Esophagus squamous epithelium (tissue), 5 donors: ENCODE data around the gene RREB1. TPM values are rescaled to one million over a fixed set of nuclear protein-coding genes. Genes with fewer than 3 reads are reported as not detected.

Source experiments
- DNase-seq: peaks from one replicate; lab custom pipeline; 2025; lab: John Stamatoyannopoulos, UW
- H3K27ac ChIP-seq, 4 donors: fragments of 200-600 bp; sonication (generic); one replicate each; pipeline ENCODE4 v1.5.1; 2016 to 2019; ENCODE audit warnings: mild to moderate bottlenecking in 1 of 4
- H3K27me3 ChIP-seq, 4 donors: fragments of 200-600 bp; sonication (generic); 1 replicate in 3 of 4; 2 replicates in 1 of 4; pipeline versions ENCODE4 v1.5.1 to v1.6.0; 2017 to 2021; ENCODE audit warnings: antibody characterized with exemption in 1 of 4
- H3K36me3 ChIP-seq, 3 donors: fragments of 200-600 bp; sonication (generic); one replicate each; pipeline ENCODE4 v1.5.1; 2016 to 2019
- H3K4me1 ChIP-seq, 3 donors: fragments of 200-600 bp; sonication (generic); one replicate each; pipeline ENCODE4 v1.5.1; 2017 to 2019
- H3K4me3 ChIP-seq, 4 donors: fragments of 200-600 bp; sonication (generic); 1 replicate in 3 of 4; 2 replicates in 1 of 4; pipeline ENCODE4 v1.5.1; 2016 to 2019; ENCODE audit warnings: mild to moderate bottlenecking in 2 of 4, moderate library complexity in 1 of 4
- H3K9me3 ChIP-seq, 3 donors: fragments of 200-600 bp; sonication (generic); one replicate each; pipeline ENCODE4 v1.5.1; 2016 to 2019
- POLR2A ChIP-seq, 4 donors: fragments of 450-650 bp; IDR thresholded peaks; one replicate each; pipeline ENCODE4 v1.6.1; 2017; ENCODE audit warnings: antibody characterized with exemption in 4 of 4, mild to moderate bottlenecking in 4 of 4, moderate library complexity in 3 of 4
- WGBS, 2 donors: methylation state at CpG; one replicate each; pipeline ENCODE4 v1.1.5; 2018; 5-methylcytosine and 5-hydroxymethylcytosine counted together
- intact Hi-C: fragments of 100-400 bp; cut with DNase I; formaldehyde crosslinking; loops from one replicate; pipeline ENCODE4 v1.15.0; 2022
- total RNA-seq, 4 donors: library from RNA; depleted of rRNA; stranded (reverse); fragments of >200 nt; gene quantifications; one replicate each; pipeline ENCODE4 v1.1.0, GENCODE V29; 2016
- TF ChIP-seq, protein P1 (sequence below), 6 experiments: fragments of 450-650 bp in 4 of 6; fragments of 200-600 bp in 2 of 6; sonication (generic) in 2 of 6; IDR thresholded peaks; one replicate each; pipeline ENCODE4 v1.5.1; 2016 to 2019; ENCODE audit warnings: antibody characterized with exemption in 6 of 6, mild to moderate bottlenecking in 4 of 6, moderate library complexity in 4 of 6
- donor health status: DM: yes; HTN: yes; CAD: no.

The RREB1 gene
- total RNA-seq, 4 donors from 2014 or later = 41.7 to 79.6 (median 57.5) TPM

DNA sequence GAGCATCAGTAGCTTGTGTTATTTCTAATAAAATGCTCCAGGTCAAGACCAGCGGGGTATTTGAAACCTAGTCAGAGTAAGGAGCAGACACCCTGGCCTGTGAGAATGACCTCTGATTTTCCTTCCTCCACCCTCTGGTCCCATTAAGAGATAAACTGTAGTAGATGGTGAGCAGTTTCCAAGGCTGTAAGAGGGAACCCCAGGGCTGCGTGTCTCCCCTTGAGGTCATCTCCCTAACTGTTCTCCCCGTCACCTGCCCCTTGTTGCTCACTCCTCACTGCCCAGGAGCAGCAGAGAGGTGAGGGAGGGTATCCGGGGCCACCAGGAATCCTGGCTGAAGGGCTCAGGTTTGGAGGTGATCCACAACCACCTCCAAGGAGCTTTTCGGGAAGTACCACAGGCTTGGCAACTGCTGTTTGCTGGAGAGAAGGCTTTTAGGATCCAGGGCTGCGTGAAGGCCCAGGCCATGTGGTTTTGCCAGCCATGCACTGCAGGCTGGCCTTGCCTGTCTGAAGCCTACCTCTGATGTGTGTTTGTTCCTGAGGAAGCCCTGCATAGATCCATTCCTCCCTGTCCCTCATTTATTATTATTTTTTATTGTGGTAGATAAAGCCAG is 62.5 kb downstream of the RREB1 start:
- peak overlapping the region; percentile 19 to 72 (median 67) for H3K27ac ChIP-seq
- TF ChIP-seq, protein P1, sequence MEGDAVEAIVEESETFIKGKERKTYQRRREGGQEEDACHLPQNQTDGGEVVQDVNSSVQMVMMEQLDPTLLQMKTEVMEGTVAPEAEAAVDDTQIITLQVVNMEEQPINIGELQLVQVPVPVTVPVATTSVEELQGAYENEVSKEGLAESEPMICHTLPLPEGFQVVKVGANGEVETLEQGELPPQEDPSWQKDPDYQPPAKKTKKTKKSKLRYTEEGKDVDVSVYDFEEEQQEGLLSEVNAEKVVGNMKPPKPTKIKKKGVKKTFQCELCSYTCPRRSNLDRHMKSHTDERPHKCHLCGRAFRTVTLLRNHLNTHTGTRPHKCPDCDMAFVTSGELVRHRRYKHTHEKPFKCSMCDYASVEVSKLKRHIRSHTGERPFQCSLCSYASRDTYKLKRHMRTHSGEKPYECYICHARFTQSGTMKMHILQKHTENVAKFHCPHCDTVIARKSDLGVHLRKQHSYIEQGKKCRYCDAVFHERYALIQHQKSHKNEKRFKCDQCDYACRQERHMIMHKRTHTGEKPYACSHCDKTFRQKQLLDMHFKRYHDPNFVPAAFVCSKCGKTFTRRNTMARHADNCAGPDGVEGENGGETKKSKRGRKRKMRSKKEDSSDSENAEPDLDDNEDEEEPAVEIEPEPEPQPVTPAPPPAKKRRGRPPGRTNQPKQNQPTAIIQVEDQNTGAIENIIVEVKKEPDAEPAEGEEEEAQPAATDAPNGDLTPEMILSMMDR (IDR thresholded peaks at IDR 0.05) = no peak
- TF ChIP-seq POLR2A (IDR thresholded peaks at IDR 0.05) = no peak
- intact Hi-C loops = no loop called here

GRCh38 chr6:7171119-7171518 is 63.4 kb downstream of the RREB1 start:
- no peak for DNase-seq
- Histone ChIP-seq H3K27me3 (no peaks in the 10 kb centered on the region), H3K36me3 (peaks cover 0 to 13% (median 0%) of the 10 kb centered on the region in 3 donors), H3K27ac (peak overlapping the region in 1 of 4 donors; percentile 63), H3K4me3 (no peak overlapping the region), H3K9me3 (no peaks in the 10 kb centered on the region), H3K4me1 (peaks cover 34 to 97% (median 45%) of the 10 kb centered on the region in 3 donors)
- no peak for TF ChIP-seq POLR2A (IDR thresholded peaks at IDR 0.05)
- TF ChIP-seq, protein P1 (IDR thresholded peaks at IDR 0.05) = no peak
- intact Hi-C loops = no loop called here
- 81% methylated on average over 4 of the region's 10 CpGs; no CpG with 5 or more reads in 1 of the 2 donors for WGBS, 2 donors

More for the DNA sequence above, 62.5 kb downstream of the RREB1 start:
- no peak for DNase-seq
- Histone ChIP-seq H3K27me3 (no peaks in the 10 kb centered on the region), H3K4me1 (peaks cover 38 to 97% (median 47%) of the 10 kb centered on the region in 3 donors), H3K4me3 (no peak overlapping the region), H3K36me3 (peaks cover 0 to 9% (median 0%) of the 10 kb centered on the region in 3 donors), H3K9me3 (no peaks in the 10 kb centered on the region)
- WGBS, 2 donors = 93 to 97% methylated on average over 3 to 4 of the region's 6 CpGs

- H3K9me3 ChIP-seq = no peaks in the 10 kb centered on the region
- H3K36me3 ChIP-seq = peaks cover 0 to 13% (median 0%) of the 10 kb centered on the region in 3 donors
- H3K4me1 ChIP-seq = peaks cover 31 to 97% (median 41%) of the 10 kb centered on the region in 3 donors
- no peak for TF ChIP-seq POLR2A (IDR thresholded peaks at IDR 0.05)
- intact Hi-C loops = no loop called here
- H3K27ac ChIP-seq = peak overlapping the region in 1 of 4 donors; percentile 63
- no peak overlapping the region for H3K4me3 ChIP-seq
- no peak for DNase-seq
- 91 to 94% methylated on average over 5 of the region's 5 CpGs for WGBS, 2 donors
- H3K27me3 ChIP-seq = no peaks in the 10 kb centered on the region
Measured at GRCh38 chr6:7171733-7172132, 64.0 kb downstream of the RREB1 start.

DNA sequence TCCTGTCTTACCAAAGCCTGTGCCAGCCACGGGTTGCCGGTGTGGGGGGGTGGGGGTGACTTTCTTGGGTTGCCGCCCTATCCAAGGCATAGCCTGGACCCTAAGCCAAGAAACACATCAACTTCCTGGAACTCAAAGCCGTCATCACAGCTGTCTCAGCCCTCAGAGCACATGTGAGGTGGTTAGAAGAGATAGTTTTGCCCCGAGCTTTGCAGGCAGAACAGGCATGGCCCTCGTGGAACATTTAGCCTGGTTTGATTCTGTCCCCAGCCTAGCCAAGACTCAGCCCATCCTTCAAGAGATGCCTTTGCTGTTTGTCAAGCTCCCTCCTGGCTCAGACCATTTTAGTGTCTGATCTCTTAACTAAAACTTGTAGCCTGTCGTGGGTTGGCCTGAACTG is 64.9 kb downstream of the RREB1 start:
- intact Hi-C loops = no loop called here
- no peak for TF ChIP-seq POLR2A (IDR thresholded peaks at IDR 0.05)
- TF ChIP-seq, protein P1 (IDR thresholded peaks at IDR 0.05) = no peak
- peaks cover 0 to 21% (median 0%) of the 10 kb centered on the region in 3 donors for H3K36me3 ChIP-seq
- H3K27ac ChIP-seq = peak overlapping the region; percentile 2 to 57 (median 50)
- WGBS, 2 donors = 42 to 60% methylated on average over 3 to 6 of the region's 7 CpGs
- H3K4me1 ChIP-seq = peaks cover 28 to 89% (median 37%) of the 10 kb centered on the region in 3 donors
- H3K4me3 ChIP-seq = no peak overlapping the region
- no peak for DNase-seq
- H3K9me3 ChIP-seq = no peaks in the 10 kb centered on the region
- no peaks in the 10 kb centered on the region for H3K27me3 ChIP-seq

- peaks cover 23 to 76% (median 28%) of the 10 kb centered on the region in 3 donors for H3K4me1 ChIP-seq
- H3K4me3 ChIP-seq = no peak overlapping the region
- TF ChIP-seq, protein P1 (IDR thresholded peaks at IDR 0.05) = no peak
- no peak for TF ChIP-seq POLR2A (IDR thresholded peaks at IDR 0.05)
- DNase-seq = no peak
- H3K36me3 ChIP-seq = peaks cover 0 to 34% (median 0%) of the 10 kb centered on the region in 3 donors
- H3K27me3 ChIP-seq = no peaks in the 10 kb centered on the region
- intact Hi-C loops = no loop called here
- H3K27ac ChIP-seq = peak overlapping the region in 2 of 4 donors; percentile 47 to 57
- no peaks in the 10 kb centered on the region for H3K9me3 ChIP-seq
- WGBS, 2 donors = 70 to 73% methylated on average over 9 of the region's 9 CpGs
Measured at GRCh38 chr6:7173843-7174503, 66.2 kb downstream of the RREB1 start.
